Stomach (tissue), 9 donors: Measurements from ENCODE around the gene IQCM. TPM values are rescaled to one million over a fixed set of nuclear protein-coding genes. Genes with fewer than 3 reads are reported as not detected.

ENCODE experiments used
- DNase-seq, 2 donors: peaks; one replicate each; pipeline versions ENCODE4 v3.0.0 to v3.0.0-alpha.2; 2013 to 2019
- H3K27ac ChIP-seq, 5 donors: fragments of 200-600 bp in 4 of 5; sonication (generic) in 4 of 5; one replicate each; pipeline ENCODE4 v1.5.1; 2013 to 2019; ENCODE audit warnings: mild to moderate bottlenecking in 1 of 5, moderate library complexity in 1 of 5
- H3K27me3 ChIP-seq, 3 donors: fragments of 200-600 bp; sonication (generic); one replicate each; pipeline ENCODE4 v1.5.1; 2017 to 2019; ENCODE audit warnings: mixed run types in 1 of 3
- H3K36me3 ChIP-seq, 4 donors: fragments of 200-600 bp; sonication (generic); 1 replicate in 3 of 4; 2 replicates in 1 of 4; pipeline ENCODE4 v1.5.1; 2016 to 2019
- H3K4me1 ChIP-seq, 4 donors: fragments of 200-600 bp; sonication (generic); one replicate each; pipeline ENCODE4 v1.5.1; 2016 to 2019
- H3K4me3 ChIP-seq, 4 donors: fragments of 200-600 bp; sonication (generic) in 3 of 4; one replicate each; pipeline ENCODE4 v1.5.1; 2016 to 2019; ENCODE audit warnings: mild to moderate bottlenecking in 1 of 4
- H3K9me3 ChIP-seq, 4 donors: fragments of 200-600 bp; sonication (generic); one replicate each; pipeline ENCODE4 v1.5.1; 2016 to 2019
- CTCF ChIP-seq, 7 experiments: fragments of 450-650 bp in 4 of 7; fragments of 200-600 bp in 3 of 7; sonication (generic) in 3 of 7; IDR thresholded peaks; one replicate each; pipeline ENCODE4 v1.5.1; 2016 to 2019; ENCODE audit warnings: antibody characterized with exemption in 7 of 7, control low read depth in 2 of 7, mild to moderate bottlenecking in 1 of 7
- EP300 ChIP-seq: sonication (generic); formaldehyde crosslinking; IDR thresholded peaks from one replicate; pipeline ENCODE4 v1.6.1; 2017; ENCODE audit warnings: antibody characterized with exemption
- POLR2A ChIP-seq, 4 donors: fragments of 450-650 bp; IDR thresholded peaks; one replicate each; pipeline ENCODE4 v1.6.1; 2016; ENCODE audit warnings: antibody characterized with exemption in 4 of 4, control low read depth in 2 of 4, mild to moderate bottlenecking in 1 of 4, moderate library complexity in 1 of 4
- POLR2AphosphoS5 ChIP-seq, 3 donors: sonication (generic); formaldehyde crosslinking; IDR thresholded peaks; one replicate each; pipeline ENCODE4 v1.6.1; 2016; ENCODE audit warnings: antibody characterized with exemption in 3 of 3
- WGBS, 5 donors: extraction: QIAGEN DNeasy Blood & Tissue Kit in 3 of 5; methylation state at CpG; one replicate each; pipeline versions ENCODE4 v1.1.5 to v1.1.7; 2013 to 2018; 5-methylcytosine and 5-hydroxymethylcytosine counted together
- intact Hi-C: fragments of 100-400 bp; cut with DNase I; formaldehyde crosslinking; loops from one replicate; pipeline ENCODE4 v1.15.1; 2023; ENCODE audit warnings: low total_unique reads
- polyA plus RNA-seq, 3 donors: library from polyadenylated mRNA; stranded (reverse); fragments of 200-250 nt; gene quantifications; one replicate each; pipeline ENCODE4 v1.2.3, GENCODE V29; 2013
- total RNA-seq, 5 donors: library from RNA; depleted of rRNA; stranded (reverse); fragments of >200 nt; gene quantifications; one replicate each; pipeline versions ENCODE4 v1.1.0 to v1.2.3, GENCODE V29; 2014 to 2016
- donor health status: healthy with polysubstance abuse.
- donor health status: Bipolar disorder and iron deficiency.
- donor health status: healthy.

IQCM gene
- total and polyA plus RNA-seq, 8 donors: not detected

DNA sequence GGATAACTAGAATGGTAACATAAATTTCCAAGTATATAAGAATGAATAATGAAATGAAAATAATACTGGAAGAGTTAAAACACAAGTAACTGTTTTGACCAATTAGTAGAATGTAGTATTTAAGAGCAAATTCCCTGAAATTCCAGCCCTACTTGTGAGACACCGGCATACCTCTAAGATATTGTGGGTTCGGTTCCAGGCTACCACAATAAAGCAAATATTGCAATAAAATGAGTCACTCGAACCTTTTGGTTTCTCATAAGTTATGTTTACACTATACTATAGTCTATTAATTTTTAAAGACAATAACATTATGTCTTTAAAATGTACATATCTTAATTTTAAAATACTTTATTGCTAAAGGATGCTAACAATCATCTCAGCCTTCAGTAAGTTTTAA is 15.2 kb upstream of the IQCM start:
- intact Hi-C loops: no loop called here
- no peaks in the 10 kb centered on the region for H3K4me1 ChIP-seq
- WGBS, 5 donors: 72 to 82% (median 77%) methylated on average over 3 of the region's 3 CpGs
- no peak overlapping the region for H3K4me3 ChIP-seq
- no peak for DNase-seq
- no peak overlapping the region for H3K27ac ChIP-seq
- no peaks in the 10 kb centered on the region for H3K27me3 ChIP-seq
- TF ChIP-seq POLR2AphosphoS5 (IDR thresholded peaks at IDR 0.05) (no peak), EP300 (no peak), POLR2A (IDR thresholded peaks at IDR 0.05) (no peak), CTCF (IDR thresholded peaks at IDR 0.05) (no peak)
- H3K9me3 ChIP-seq: no peaks in the 10 kb centered on the region
- H3K36me3 ChIP-seq: no peaks in the 10 kb centered on the region

DNA sequence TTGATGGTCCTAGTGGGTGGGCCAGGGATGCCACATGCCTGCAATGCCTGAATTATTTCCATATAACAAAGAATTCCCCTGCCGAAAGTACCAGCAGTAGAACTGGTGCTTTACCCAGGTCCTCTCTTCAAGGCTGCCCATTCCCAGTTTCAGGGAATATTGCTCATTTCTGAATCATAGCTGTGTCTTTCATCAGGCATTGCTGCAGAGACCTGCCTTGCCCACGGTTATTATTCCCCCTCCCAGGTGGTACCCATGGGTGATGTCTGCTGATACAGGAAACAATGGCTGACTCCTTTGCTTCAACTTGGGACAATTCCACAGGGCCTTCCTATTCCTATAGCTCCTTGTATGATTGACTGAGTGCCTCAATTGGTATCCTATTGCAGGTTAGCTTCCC is 9.7 kb upstream of the IQCM start:
- no peak for TF ChIP-seq POLR2A (IDR thresholded peaks at IDR 0.05)
- no peak for TF ChIP-seq CTCF (IDR thresholded peaks at IDR 0.05)
- TF ChIP-seq EP300: no peak
- TF ChIP-seq POLR2AphosphoS5 (IDR thresholded peaks at IDR 0.05): no peak
- intact Hi-C loops: no loop called here

GRCh38 chr4:149823769-149824221 is 8.2 kb upstream of the IQCM start:
- Histone ChIP-seq H3K27me3 (no peaks in the 10 kb centered on the region), H3K4me3 (no peak overlapping the region), H3K36me3 (no peaks in the 10 kb centered on the region), H3K4me1 (no peaks in the 10 kb centered on the region), H3K9me3 (no peaks in the 10 kb centered on the region), H3K27ac (no peak overlapping the region)
- intact Hi-C loops: no loop called here
- DNase-seq: no peak
- 65 to 74% (median 70%) methylated on average over 4 of the region's 4 CpGs for WGBS, 5 donors
- no peak for TF ChIP-seq POLR2A (IDR thresholded peaks at IDR 0.05)
- TF ChIP-seq POLR2AphosphoS5 (IDR thresholded peaks at IDR 0.05): no peak
- TF ChIP-seq CTCF (IDR thresholded peaks at IDR 0.05): no peak
- TF ChIP-seq EP300: no peak

More for the DNA sequence above, 9.7 kb upstream of the IQCM start:
- H3K9me3 ChIP-seq: no peaks in the 10 kb centered on the region
- H3K27ac ChIP-seq: no peak overlapping the region
- H3K4me1 ChIP-seq: no peaks in the 10 kb centered on the region
- no peaks in the 10 kb centered on the region for H3K36me3 ChIP-seq
- H3K27me3 ChIP-seq: no peaks in the 10 kb centered on the region
- no peak for DNase-seq
- H3K4me3 ChIP-seq: no peak overlapping the region
- WGBS, 5 donors: 62 to 88% (median 78%) methylated on average over 2 of the region's 2 CpGs

DNA sequence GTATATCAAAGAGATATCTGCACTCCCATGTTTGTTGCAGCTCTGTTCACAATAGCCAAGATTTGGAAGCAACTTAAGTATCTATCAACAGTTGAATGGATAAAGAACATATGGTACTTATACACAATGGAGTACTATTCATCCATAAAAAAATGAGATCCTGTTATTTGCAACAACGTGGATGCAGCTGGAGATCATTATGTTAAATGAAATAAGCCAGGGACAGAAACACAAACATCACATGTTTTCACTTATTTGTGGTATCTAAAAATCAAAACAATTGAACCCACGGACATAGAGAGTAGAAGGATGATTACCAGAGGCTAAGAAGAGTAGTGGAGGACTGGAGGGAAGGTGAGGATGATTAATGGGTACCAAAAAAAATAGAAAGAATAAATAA is 14.2 kb downstream of the IQCM start:
- 9 to 38% (median 34%) methylated on average over 2 of the region's 2 CpGs for WGBS, 5 donors
- no peaks in the 10 kb centered on the region for H3K36me3 ChIP-seq
- H3K27me3 ChIP-seq: no peaks in the 10 kb centered on the region
- no peak overlapping the region for H3K4me3 ChIP-seq
- DNase-seq: no peak
- no peak overlapping the region for H3K27ac ChIP-seq
- no peaks in the 10 kb centered on the region for H3K4me1 ChIP-seq
- intact Hi-C loops: no loop called here
- H3K9me3 ChIP-seq: peaks cover 0 to 11% (median 2%) of the 10 kb centered on the region in 4 donors
- TF ChIP-seq CTCF (IDR thresholded peaks at IDR 0.05) (no peak), EP300 (no peak), POLR2AphosphoS5 (IDR thresholded peaks at IDR 0.05) (no peak), POLR2A (IDR thresholded peaks at IDR 0.05) (no peak)
